ENCODE measurements around the gene BTN3A1.
A peak's percentile ranks its signal among the peaks of the same experiment; 100 is the strongest.
"Not testable (repeated sequence)": the region's sequence is repeated elsewhere in the genome, so short reads cannot be mapped to it uniquely, and the experiment has no call there.

The BTN3A1 gene

DNA sequence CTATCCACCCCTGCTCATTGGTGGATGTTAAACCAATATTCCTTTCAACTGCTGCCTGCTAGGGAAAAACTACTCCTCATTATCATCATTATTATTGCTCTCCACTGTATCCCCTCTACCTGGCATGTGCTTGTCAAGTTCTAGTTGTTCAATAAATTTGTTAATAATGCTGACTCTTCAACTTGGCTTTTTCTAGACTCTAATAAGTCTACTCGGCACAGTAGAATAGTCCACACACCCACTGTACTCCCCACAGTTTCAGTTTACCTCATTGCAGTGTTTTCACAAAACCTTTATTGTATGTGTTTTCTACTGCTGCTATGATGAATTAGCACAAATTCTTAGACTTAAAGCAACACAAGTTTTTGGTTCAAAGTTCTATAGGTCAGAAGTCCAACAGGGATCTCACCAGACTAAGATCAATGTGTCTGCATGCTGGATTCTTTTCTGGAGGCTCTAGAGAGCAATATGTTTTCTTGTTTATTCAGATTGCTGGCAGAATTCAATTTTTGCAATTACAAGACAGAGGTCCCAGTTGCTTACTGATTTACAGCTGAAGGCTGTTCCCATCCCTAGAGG is 13.1 kb downstream of the BTN3A1 start:
- no peak for DNase-seq (ENCODE audit: low read depth)

DNA sequence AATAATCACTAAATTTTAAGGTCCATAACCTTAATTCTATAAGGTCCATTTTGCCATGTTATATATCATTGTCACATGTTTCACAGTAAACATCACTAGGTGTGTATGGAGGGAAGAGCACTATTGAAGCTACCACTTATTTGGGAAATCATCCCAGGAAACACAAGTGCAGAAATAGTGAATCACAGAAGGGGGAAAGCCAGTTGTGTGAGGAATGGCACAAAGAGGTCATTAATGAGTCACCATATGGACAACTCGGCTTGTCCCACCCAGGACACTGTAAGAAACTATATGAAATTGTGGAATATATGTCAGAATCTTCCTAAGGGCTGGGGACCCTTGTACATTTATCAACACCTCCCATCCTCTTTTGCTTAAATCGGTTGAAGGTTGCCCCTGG is 13.7 kb downstream of the BTN3A1 start:
- no peak for DNase-seq (ENCODE audit: low read depth)

DNA sequence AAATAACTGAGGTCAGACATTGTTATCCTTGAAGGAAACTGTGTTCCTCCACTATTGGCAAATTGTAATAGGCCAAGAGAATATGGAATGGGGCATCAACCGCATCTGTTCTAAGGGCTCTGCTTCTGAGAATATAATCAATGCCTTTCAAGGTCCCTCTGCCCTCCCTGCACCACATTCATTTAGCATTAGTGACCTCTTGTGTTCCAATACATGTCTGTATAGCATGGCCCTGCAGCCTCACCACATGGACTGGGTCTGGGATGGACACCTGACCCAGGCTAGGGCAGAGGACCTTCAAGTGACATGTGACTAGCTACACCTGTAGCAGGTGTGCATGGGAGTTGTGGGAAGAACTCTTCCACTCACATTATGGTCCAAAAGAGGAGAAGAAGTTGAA is 14.2 kb downstream of the BTN3A1 start:
- DNase-seq (ENCODE audit: low read depth): no peak

DNA sequence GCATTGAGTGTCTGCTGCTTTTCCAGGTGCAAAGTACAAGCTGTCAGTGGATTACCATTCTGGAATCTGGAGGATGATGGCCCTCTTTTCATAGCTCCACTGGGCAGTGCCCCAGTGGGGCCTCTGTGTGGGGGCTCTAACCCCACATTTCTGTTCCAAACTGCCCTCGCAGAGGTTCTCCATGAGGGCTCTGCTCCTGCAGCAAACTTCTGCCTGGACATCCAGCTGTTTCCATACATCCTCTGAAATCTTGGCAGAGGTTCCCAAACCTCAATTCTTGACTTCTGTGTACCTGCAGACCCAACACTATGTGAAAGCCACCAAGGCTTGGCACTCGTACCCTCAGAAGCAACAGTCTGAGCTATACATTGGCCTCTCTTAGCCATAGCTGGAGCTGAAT is 16.0 kb downstream of the BTN3A1 start:
- not testable (repeated sequence) for DNase-seq (ENCODE audit: low read depth)

DNA sequence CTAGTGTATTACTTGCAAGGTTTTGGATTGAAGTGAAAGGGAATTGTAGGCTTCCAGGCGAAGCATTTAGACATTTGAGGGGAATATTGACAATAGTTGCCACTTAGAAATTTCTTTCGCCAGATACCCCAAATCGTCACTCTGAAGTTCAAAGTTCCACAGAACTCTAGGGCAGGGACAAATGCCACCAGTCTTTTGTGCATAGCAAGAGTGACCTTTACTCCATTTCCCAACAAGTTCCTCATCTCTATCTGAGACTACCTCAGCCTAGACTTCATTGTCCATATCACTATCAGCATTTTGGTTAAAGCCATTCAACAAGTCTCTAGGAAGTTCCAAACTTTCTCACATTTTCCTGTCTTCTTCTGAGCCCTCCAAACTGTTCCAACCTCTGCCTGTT is 16.7 kb downstream of the BTN3A1 start:
- DNase-seq (ENCODE audit: low read depth): not testable (repeated sequence)

DNA sequence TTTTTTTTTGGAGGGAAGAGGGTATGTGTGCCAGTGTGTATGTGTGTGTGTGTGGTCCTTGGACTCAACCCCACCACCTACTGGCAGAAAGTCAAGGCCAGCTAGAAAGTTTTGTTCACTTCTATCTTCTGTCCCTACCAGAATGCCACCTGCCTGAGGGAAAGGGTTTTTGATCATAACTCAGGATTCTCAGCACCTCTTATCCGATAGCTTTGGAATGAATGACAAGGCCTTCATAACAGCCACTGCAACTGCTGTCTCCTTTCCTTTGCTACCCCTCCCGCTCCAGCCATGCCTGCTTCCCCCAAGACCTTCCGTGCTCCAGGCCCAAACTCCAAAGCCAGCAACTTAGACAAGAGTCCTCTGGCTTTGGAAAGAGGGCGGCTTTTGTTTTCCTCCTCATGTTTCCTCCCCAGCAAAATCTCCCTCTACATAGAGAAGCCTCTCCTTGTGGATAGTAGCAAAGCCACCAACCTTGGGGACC is 18.7 kb downstream of the BTN3A1 start:
- peak; percentile 13 for DNase-seq (ENCODE audit: low read depth)

DNA sequence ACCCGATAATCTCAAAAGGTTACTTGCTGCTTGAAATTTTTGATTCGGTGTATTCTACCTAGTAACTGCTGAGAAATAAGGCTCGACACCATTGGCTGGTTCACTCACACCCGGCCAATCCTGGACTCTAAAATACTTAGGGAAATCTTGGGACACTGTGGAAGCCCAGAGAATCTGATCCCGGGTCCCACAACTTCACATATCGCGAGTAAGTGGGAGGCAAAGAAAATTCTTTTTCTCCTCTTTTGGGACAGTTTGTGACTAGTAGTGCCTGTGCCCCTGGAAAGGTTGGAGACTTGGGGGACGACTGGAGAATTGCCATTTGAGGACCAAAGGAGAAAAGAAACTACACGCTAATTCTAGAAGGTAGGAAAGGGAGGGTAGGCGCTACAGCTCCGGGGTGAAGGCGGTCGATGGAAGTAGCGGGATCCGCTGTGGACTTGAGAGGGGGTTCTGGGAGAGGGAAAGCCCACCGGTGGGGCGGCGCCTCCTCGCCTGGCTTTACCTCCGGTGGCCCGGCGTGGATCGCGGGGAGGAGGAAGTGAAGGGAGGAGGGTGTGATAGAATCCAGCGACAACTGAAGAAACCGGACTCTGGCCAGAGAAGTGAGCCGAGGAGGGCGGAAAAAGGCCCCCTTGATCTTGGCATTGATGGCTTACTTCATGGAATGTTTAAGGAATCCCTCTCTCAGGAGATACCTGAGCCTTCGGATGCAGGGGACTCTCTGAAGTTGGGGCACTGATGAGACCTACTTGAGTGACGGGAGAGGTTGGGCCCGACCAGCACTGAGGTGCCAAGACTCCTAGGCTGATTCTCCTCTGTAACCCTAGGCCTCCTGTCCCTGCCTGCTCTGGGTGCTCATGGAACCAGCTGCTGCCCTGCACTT is 19.4 kb downstream of the BTN3A1 start:
- DNase-seq (ENCODE audit: low read depth): peak; percentile 73

DNA sequence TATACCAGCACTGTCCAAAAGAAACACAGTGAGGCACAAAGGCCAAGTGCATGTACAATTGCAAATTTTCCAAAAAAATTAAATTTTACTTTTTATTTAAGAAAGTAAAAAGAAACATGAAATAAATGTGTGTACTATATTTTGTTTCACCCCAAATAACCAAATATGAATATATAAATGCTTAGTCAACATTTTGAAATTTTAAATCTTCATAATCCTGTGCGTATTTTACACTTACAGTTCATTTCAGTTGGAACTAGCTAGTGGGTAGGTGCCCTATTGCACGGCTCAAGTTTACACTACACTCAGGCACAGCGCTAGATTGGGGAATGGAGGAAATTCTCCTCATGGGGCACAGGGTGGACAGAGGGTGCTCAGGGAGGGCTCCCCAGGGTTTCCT is 20.3 kb downstream of the BTN3A1 start:
- no peak for DNase-seq (ENCODE audit: low read depth)

DNA sequence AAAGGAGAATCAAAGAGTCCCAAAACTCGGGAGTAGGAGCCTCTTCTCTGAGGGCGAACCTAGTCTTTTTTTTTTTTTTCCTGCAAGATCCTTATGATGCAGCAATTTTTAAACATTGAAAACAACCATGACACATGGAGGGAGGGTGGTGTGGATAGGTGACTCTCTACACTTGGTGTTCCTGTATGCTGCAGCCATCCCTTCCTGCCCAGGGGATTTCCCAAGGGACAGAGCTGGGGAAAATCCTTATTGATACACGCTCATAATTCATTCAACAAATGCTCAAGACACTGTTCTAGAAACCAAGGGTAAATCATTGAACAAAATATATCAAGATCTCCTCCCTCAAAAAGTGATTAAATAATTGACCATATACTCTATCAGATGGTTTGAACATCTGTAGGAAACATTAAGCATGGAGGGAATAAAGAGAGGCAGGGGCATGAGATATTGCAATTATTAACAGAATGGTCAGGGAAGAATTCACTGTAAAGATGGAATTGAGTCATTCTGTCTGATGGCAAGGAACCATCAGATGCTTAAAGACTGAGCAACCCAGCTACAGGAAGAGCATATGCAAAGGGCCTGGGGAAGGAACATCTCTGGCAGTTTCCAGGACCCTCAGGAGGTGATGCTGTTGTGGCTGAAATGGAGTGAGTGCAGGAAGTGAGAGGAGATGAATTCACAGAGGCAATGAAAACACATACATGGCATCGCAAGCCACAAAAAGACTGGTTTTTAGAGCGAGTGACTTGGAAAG is 24.8 kb downstream of the BTN3A1 start:
- DNase-seq (ENCODE audit: low read depth): no peak

DNA sequence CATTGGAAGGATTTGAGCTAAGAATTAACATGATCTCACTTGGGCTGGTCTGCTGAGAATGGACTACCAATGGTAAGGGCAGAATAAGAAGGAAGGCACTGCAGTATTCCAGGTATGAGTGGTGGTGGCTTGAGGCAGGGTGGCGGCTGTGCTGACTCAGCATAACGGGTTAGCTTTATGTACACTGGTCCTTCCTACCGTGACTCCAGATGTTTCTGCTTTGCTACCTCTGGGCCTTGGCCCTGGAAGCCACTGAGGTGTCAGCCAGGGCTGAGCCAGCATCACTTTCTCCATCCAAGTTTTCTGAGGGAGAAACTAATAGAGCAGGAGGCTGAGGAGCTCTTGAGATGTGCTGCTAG is 25.4 kb downstream of the BTN3A1 start:
- no peak for DNase-seq (ENCODE audit: low read depth)

DNA sequence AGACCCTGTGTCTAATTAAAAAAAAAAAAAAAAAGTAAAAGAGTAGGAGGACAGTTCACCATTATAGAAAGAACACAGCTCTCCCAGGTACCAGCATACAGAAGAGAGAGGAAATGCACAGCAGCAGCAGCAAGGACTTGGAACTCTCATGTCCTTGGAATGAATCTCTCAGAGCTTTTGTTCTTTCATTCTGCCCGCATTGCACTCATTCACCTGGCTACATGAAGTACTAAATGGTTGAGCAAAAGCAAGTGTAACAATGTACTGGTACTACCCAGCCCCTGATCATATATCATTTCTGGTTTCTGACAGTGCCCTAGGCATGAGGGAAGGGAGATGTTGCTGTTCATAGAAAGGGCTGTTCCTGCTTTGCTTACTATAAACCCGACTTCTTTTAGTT is 26.1 kb downstream of the BTN3A1 start:
- no peak for DNase-seq (ENCODE audit: low read depth)

DNA sequence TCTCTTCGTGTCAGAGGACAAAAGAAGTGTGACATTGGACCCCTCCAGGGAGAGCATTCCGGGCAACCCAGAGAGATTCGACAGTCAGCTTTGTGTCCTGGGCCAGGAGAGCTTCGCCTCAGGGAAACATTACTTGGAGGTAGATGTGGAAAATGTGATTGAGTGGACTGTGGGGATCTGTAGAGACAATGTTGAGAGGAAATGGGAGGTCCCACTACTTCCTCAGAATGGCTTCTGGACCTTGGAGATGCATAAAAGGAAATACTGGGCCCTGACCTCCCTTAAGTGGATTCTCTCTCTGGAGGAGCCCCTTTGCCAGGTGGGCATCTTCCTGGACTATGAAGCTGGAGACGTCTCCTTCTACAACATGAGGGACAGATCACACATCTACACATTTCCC is 28.7 kb downstream of the BTN3A1 start:
- DNase-seq (ENCODE audit: low read depth): no peak

DNA sequence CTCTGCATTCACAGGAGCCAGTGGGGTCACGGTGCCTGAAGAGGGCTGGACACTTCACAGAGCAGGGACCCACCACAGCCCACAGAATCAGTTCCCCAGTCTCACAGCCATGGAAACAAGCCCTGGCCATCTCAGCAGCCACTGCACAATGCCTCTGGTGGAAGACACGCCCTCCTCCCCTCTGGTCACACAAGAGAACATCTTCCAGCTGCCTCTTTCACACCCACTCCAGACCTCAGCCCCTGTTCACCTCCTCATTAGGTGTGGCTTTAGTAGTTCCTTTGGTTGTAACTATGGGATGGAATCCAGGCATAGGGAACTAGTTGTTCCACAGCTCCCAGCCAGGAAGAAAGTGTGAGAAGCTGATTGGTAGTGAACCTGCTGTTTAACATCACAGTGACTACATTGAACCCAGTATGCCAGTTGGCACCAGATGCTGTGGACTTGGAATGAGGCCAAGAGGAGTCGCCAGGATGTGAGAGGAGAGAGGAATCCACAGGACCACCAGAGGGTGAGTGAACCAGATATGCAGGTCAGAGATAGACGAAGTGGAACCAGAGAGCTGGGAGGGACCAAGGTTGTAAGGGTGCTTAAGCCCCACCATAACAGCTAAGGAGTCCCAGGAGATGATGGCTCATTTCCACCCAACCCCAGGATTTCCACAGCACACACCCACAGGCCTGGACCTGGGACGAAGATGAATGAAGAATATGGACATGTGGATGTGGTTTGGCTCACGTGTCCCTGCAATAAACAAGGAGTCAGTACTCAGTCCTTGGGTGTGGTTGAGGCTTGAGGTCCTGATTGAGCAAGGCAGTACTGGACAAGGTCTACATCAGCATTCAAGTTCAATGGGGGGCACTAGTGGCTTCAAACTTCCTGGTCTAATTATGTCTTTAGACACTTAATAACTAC is 29.4 kb downstream of the BTN3A1 start:
- DNase-seq (ENCODE audit: low read depth): no peak

DNA sequence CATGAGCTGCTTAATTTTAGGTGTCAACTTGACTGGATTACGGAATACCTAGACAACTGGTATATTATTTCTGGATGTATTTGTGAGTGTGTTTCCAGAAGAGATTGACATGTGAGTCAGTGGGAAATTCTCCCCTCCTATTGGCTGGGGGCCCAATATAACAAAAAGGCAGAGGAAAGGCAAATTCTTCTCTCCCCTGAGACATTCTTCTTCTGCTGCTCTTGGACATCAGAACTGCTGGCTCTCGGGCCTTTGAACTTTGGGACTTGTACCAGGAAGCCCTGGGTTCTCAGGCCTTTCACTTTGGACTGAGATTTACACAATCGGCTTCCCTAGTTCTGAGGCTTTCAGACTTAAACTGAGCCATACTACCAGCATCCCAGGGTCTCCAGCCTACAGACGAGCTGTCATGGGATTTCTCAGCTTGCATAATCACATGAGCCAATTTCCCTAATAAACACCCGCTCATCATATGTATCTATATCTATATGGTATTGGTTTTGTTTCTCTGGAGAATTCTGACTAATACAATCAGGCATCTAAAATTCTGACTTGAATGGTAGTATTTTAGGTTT is 30.6 kb downstream of the BTN3A1 start:
- DNase-seq (ENCODE audit: low read depth): peak; percentile 11

DNA sequence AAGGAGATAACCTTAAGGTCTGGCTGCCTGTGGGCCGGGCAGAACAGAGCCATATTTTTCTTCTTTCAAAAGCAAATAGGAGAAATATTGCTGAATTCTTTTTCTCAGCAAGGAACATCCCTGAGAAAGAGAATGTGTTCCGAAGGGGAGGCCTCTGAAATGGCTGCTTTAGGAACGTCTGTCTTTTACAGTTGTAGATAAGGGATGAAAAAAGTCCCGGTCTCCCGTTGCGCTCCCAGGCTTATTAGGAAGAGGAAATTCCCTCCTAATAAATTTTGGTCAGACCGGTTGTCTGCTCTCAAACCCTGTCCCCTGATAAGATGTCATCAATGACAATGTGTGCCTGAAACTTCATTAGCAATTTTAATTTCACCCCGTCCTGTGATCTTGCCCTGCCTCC is 31.6 kb downstream of the BTN3A1 start:
- DNase-seq (ENCODE audit: low read depth): not testable (repeated sequence)

DNA sequence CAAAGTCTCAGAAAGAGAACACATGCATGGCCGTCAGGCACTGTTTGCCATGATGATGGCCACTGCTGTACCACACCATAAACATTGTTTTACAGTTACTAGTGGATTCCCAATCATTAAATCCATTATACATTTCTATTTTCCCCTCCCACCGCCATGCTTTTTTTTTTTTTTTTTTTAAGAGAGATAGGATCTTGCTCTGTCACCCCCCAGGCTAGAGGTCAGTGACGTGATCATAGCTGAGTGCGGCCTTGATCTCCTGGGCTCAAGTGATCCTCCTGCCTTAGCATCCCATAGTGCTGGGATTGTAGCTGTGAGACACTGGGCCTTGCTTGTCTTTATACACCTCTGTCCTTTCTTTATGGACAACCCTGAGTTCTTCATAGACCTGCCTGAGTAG is 33.9 kb downstream of the BTN3A1 start:
- DNase-seq (ENCODE audit: low read depth): no peak

DNA sequence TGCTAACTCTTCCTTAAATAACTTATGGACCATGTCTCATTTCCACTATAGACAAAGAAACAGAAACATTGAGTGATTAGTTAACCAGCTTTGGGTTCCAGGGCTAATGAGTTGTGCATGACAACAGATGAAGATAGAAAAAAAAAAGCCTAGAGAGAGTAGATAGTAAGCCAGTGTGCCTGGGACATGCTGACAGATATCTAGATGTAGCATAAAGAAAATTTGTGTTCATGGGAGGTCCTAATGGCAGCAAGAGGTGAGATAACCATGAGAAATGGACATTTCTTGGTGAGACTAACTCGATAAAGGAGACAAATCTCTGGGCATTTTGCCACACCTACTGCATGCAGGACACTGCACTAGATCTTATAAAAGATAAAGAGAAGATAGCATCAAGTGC is 35.5 kb downstream of the BTN3A1 start:
- no peak for DNase-seq (ENCODE audit: low read depth)

DNA sequence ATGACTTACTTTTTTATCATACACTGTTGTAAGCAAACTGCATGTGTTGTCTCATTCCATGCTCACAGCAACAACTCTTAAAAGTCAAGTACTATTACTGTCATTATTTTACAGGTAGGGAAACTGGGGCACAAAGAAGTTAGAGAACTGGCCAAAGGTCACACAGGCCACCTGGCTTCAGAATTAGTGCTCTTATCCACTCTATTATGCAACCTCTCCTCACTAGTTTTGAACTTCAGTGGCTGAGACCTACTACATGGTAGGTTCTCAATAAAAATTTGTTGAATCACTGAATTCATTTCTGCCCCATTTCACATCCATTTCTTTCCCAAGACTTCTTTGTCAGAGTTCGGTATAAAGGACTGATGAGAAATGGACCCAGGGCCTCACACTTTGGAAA is 35.9 kb downstream of the BTN3A1 start:
- DNase-seq (ENCODE audit: low read depth): no peak

DNA sequence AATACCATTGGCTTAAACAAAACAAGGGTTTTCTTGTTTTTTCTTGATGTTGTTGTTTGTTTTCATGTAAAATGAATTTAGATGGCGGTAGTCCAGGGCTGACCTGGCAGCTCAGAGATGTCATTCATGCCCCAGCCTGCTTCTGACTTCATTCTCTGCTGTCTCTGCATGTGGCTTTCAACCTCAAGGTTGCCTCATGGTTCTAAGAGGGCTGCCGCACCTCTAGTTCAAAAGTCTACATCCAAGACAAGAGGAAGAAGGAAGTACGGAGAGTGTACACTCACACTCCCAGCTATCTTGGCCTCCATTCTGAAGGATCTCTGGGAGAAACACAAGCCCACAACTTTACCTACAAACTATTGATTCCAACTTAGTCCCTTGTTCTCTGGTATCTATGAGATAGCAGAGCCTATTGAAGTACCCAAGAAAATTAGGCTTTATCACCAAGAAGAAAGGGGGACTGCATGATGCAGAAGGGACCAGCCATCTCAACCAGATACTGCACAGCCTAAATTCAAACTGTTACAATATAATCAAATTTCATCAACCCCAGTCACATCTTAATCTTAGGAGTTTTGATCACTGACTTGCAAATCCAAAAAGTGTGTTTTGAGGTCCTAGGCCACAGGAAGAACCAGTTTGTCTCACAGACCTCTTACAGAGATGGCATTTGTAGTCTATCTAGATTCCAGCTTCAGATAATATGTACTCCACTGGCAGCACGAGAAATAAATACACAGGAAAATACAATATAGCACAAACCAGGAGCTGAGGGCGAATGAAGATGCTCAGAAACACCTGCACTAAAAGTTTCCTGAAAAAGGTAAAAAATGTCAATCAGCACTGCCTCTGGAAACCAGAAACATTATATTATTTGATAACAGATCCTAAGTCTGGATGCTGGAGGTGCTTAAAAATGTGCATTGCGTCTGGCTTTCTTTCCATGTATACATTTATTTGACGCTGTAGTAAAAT is 37.4 kb downstream of the BTN3A1 start:
- DNase-seq (ENCODE audit: low read depth): no peak

DNA sequence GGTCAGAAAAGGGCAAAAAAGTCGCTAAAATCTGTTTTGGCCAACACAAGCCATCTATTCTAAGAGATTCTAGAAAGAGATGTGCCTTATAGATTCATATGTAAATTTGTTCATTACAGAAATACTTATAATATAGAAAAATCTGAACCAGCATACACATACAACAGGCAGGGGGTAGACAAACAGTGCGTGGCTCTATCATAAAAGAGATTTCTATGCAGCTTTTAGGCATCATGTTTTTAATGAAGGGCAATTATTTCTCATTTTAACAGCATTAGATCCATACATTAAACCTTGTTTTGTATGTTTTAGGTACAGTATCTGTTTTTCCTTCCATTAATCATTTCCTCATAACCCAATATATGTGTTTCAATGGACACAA is 38.9 kb downstream of the BTN3A1 start:
- no peak for DNase-seq (ENCODE audit: low read depth)

All from non-pigmented ciliary epithelial cell (primary cell).